IgD-negative memory B cell (primary cell): ENCODE data around the gene GPRIN1. TPM values are rescaled to one million over a fixed set of nuclear protein-coding genes. Genes with fewer than 3 reads are reported as not detected.

Source experiments
- H3K27ac Mint-ChIP-seq, 3 donors: one replicate each; pipeline ENCODE4 v1.8.0; 2020 to 2022; ENCODE audit warnings: mild to moderate bottlenecking in 3 of 3, mixed read lengths in 3 of 3, moderate library complexity in 1 of 3
- H3K27me3 Mint-ChIP-seq: one replicate; pipeline ENCODE4 v1.8.0; 2021; ENCODE audit warnings: mixed read lengths
- H3K36me3 Mint-ChIP-seq: one replicate; pipeline ENCODE4 v1.8.0; 2020; ENCODE audit warnings: mild to moderate bottlenecking, mixed read lengths
- H3K4me1 Mint-ChIP-seq, 3 donors: one replicate each; pipeline ENCODE4 v1.8.0; 2020 to 2022; ENCODE audit warnings: mixed read lengths in 3 of 3, mild to moderate bottlenecking in 1 of 3
- H3K4me3 Mint-ChIP-seq, 4 donors: one replicate each; pipeline ENCODE4 v1.8.0; 2020 to 2022; ENCODE audit warnings: mild to moderate bottlenecking in 4 of 4, mixed read lengths in 4 of 4, moderate library complexity in 3 of 4
- H3K9me3 Mint-ChIP-seq, 3 donors: one replicate each; pipeline ENCODE4 v1.8.0; 2020 to 2021; ENCODE audit warnings: mixed read lengths in 3 of 3, mild to moderate bottlenecking in 1 of 3
- polyA plus RNA-seq: library from polyadenylated mRNA; unstranded; fragments of 300-500 nt; fragmentation: Illumina TruSeq; gene quantifications from one replicate; pipeline ENCODE4 v1.2.3, GENCODE V29; 2021

GPRIN1 gene
- polyA plus RNA-seq, 1 donor from 2014 or later = 0.35 TPM

- no peaks in the 10 kb centered on the region for H3K36me3 Mint-ChIP-seq
- peaks cover 47% of the 10 kb centered on the region for H3K27me3 Mint-ChIP-seq
- H3K4me1 Mint-ChIP-seq = peaks cover 5 to 8% (median 6%) of the 10 kb centered on the region in 3 donors
- no peaks in the 10 kb centered on the region for H3K9me3 Mint-ChIP-seq
- no peak overlapping the region for H3K27ac Mint-ChIP-seq
- H3K4me3 Mint-ChIP-seq = no peak overlapping the region
These were observed 11.7 kb upstream of the GPRIN1 start for GRCh38 chr5:176621661-176622079.

GRCh38 chr5:176620333-176620981 lies 10.5 kb upstream of the GPRIN1 start:
- Mint-ChIP-seq H3K9me3 (no peaks in the 10 kb centered on the region), H3K27me3 (peaks cover 50% of the 10 kb centered on the region), H3K4me3 (peak overlapping the region in 2 of 4 donors; percentile 19 to 86), H3K4me1 (peaks cover 5 to 6% (median 5%) of the 10 kb centered on the region in 3 donors), H3K36me3 (no peaks in the 10 kb centered on the region), H3K27ac (no peak overlapping the region)

- peaks cover 53% of the 10 kb centered on the region for H3K27me3 Mint-ChIP-seq
These were observed 9.8 kb upstream of the GPRIN1 start for GRCh38 chr5:176619569-176620332.

GRCh38 chr5:176619203-176619568 lies 9.2 kb upstream of the GPRIN1 start:
- peak overlapping the region in 2 of 3 donors; percentile 31 to 63 for H3K27ac Mint-ChIP-seq
- peak overlapping the region in 1 of 4 donors; percentile 28 for H3K4me3 Mint-ChIP-seq
- H3K36me3 Mint-ChIP-seq = no peaks in the 10 kb centered on the region
- peaks cover 53% of the 10 kb centered on the region for H3K27me3 Mint-ChIP-seq
- H3K9me3 Mint-ChIP-seq = no peaks in the 10 kb centered on the region
- H3K4me1 Mint-ChIP-seq = peaks cover 4 to 6% (median 5%) of the 10 kb centered on the region in 3 donors

More at GRCh38 chr5:176619569-176620332, 9.8 kb upstream of the GPRIN1 start:
- H3K36me3 Mint-ChIP-seq = no peaks in the 10 kb centered on the region
- no peaks in the 10 kb centered on the region for H3K9me3 Mint-ChIP-seq
- H3K27ac Mint-ChIP-seq = peak overlapping the region in 1 of 3 donors; percentile 63
- peak overlapping the region in 1 of 4 donors; percentile 19 for H3K4me3 Mint-ChIP-seq
- peaks cover 5 to 6% (median 5%) of the 10 kb centered on the region in 3 donors for H3K4me1 Mint-ChIP-seq

GRCh38 chr5:176618783-176619182 lies 8.8 kb upstream of the GPRIN1 start:
- H3K4me1 Mint-ChIP-seq = peaks cover 3 to 6% (median 5%) of the 10 kb centered on the region in 3 donors
- H3K27me3 Mint-ChIP-seq = peaks cover 54% of the 10 kb centered on the region
- H3K9me3 Mint-ChIP-seq = no peaks in the 10 kb centered on the region
- H3K27ac Mint-ChIP-seq = peak overlapping the region in 1 of 3 donors; percentile 31
- no peaks in the 10 kb centered on the region for H3K36me3 Mint-ChIP-seq
- peak overlapping the region in 1 of 4 donors; percentile 28 for H3K4me3 Mint-ChIP-seq

DNA sequence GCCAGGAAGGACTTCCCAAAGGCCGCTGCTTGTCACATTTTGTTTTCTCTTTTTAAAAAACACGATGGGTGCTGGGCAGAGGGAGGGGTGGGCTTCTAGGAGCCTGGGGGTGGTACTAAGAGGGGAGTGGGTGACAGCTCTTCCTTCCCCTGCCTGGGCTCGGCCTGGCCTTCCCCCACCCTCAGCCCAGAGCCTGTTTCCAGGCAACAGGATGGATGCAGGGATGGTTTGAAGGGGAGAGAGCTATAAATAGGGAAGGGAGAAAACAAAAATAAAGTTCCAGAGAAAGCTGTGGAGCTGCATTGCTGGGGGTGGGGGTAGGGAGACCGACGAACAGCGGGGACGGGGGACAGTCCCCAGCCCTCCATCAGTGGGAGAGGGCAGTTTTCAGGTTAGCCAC lies 6.6 kb upstream of the GPRIN1 start:
- H3K36me3 Mint-ChIP-seq = no peaks in the 10 kb centered on the region
- peaks cover 67% of the 10 kb centered on the region for H3K27me3 Mint-ChIP-seq
- H3K4me3 Mint-ChIP-seq = no peak overlapping the region
- peak overlapping the region in 1 of 3 donors; percentile 57 for H3K27ac Mint-ChIP-seq
- H3K4me1 Mint-ChIP-seq = peaks cover 3 to 6% (median 5%) of the 10 kb centered on the region in 3 donors
- peaks cover 0 to 2% (median 0%) of the 10 kb centered on the region in 3 donors for H3K9me3 Mint-ChIP-seq

GRCh38 chr5:176614805-176615478 lies 5.0 kb upstream of the GPRIN1 start:
- Mint-ChIP-seq H3K27ac (no peak overlapping the region), H3K27me3 (peaks cover 56% of the 10 kb centered on the region), H3K9me3 (peaks cover 0 to 2% (median 0%) of the 10 kb centered on the region in 3 donors), H3K36me3 (no peaks in the 10 kb centered on the region), H3K4me1 (peaks cover 0 to 4% (median 0%) of the 10 kb centered on the region in 3 donors), H3K4me3 (peak overlapping the region in 1 of 4 donors; percentile 13)

DNA sequence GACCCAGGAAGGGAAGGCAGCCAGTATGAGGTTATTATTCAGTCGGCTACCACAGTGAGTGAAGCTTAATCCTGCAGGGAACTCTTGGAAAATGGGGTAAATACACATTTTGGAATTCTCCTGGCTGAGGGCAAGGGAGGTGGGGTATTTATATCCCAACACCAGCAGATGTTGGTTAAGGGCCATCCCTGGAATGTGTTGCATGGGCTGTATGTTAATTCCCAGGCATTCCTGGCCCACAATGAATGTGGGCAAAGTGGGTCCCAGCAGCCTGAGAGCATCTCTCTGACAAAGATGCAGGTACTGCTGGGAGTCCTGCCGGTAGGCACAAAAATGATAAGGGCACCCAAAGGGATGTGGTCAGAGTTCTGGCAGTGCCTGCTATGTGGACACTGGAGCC lies 2.9 kb upstream of the GPRIN1 start:
- Mint-ChIP-seq H3K4me1 (peaks cover 0 to 7% (median 5%) of the 10 kb centered on the region in 3 donors), H3K9me3 (peaks cover 0 to 2% (median 0%) of the 10 kb centered on the region in 3 donors), H3K36me3 (no peaks in the 10 kb centered on the region), H3K4me3 (peak overlapping the region in 1 of 4 donors; percentile 47), H3K27me3 (peaks cover 39% of the 10 kb centered on the region), H3K27ac (no peak overlapping the region)

DNA sequence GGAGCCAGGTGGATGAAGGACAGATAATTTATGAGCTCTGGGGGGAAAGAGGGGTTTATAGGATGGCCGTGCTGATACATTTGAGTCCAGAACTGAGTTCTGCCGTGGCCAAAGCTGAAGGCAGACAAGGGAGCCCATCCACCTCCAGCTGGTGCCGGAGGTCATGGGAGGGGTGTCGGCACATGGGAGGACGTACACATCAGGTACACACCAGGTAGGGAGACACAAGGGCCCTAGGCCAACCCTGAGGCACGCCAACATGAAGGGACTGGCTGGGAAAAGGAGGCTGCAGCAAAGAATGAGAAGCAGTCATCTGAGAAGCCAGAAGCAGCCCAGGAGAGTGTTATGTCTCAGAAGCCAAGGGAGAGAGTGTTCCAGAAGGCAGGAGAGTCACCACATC lies 2.1 kb upstream of the GPRIN1 start:
- H3K27me3 Mint-ChIP-seq = peaks cover 30% of the 10 kb centered on the region
- H3K9me3 Mint-ChIP-seq = peaks cover 0 to 2% (median 0%) of the 10 kb centered on the region in 3 donors
- peak overlapping the region in 2 of 4 donors; percentile 30 to 83 for H3K4me3 Mint-ChIP-seq
- no peaks in the 10 kb centered on the region for H3K36me3 Mint-ChIP-seq
- H3K4me1 Mint-ChIP-seq = peaks cover 0 to 7% (median 5%) of the 10 kb centered on the region in 3 donors
- no peak overlapping the region for H3K27ac Mint-ChIP-seq

DNA sequence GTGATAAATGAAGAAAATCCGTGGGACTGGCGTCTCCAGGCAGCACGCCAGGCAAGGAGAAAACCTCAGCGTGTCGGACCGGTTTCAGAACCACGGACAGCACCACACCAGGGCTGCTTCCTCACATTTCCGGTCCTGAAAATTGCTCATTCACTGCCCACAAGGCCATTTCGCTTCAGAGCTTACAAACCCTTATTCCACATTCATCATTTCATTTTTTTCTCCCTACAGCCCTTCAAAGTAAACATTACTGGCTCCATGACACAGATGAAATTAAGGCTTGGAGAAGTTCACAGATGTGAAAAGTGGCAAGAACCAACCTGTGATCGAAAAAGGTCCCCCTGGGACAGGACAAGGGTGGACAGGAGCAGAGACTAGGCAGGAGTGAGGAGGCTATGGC lies 1.5 kb upstream of the GPRIN1 start:
- Mint-ChIP-seq H3K9me3 (peaks cover 0 to 2% (median 0%) of the 10 kb centered on the region in 3 donors), H3K27ac (no peak overlapping the region), H3K4me1 (peaks cover 0 to 7% (median 5%) of the 10 kb centered on the region in 3 donors), H3K4me3 (peak overlapping the region in 3 of 4 donors; percentile 9 to 83 (median 33)), H3K27me3 (peaks cover 26% of the 10 kb centered on the region), H3K36me3 (no peaks in the 10 kb centered on the region)

GRCh38 chr5:176610435-176610773 lies 448 bp upstream of the GPRIN1 start:
- Mint-ChIP-seq H3K27me3 (peaks cover 17% of the 10 kb centered on the region), H3K27ac (peak overlapping the region in 1 of 3 donors; percentile 82), H3K4me3 (peak overlapping the region; percentile 76 to 88 (median 84))

DNA sequence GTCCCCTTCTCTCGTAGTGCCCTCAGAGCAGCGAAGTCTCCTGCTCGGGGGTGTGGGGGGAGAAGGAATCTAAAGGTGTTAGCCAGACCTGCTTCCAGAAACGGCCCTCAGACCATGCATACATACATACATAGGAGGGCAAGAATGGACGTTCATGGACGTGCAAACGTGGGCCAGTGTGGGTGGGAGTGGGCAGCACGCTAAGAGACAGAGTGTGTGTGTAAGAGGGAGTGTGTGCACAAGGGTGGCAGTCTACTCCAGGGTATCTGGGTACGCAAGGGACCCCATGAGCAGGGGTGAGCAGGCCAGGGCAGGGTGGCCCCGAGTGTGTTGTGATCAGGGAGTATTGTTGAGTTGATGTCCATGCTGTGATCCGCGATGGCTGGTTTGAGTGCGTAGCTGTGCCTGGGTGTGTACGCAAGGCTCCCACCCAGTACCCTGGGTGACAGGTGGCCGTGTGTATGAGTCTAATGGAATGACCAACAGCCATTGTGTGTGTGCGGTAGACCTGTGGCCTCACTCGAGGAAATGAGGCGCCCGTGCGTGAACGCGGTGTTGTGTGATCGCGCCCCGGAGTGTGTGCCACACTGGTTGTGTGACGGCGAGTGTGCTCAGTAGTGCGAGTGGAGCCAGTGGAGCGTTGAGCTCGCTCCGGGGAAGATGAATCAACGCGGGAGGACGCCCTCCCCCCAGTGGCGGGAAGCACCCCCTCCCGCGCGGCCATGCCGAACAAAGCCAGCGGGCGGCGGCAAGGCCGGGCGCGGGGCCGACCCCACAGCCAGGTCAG lies 826 bp downstream of the GPRIN1 start:
- Mint-ChIP-seq H3K9me3 (peaks cover 0 to 2% (median 0%) of the 10 kb centered on the region in 3 donors), H3K4me3 (peak overlapping the region; percentile 72 to 95 (median 94)), H3K27ac (peak overlapping the region; percentile 7 to 57 (median 46)), H3K36me3 (no peaks in the 10 kb centered on the region), H3K27me3 (peaks cover 14% of the 10 kb centered on the region), H3K4me1 (peaks cover 0 to 7% (median 5%) of the 10 kb centered on the region in 3 donors)

More at GRCh38 chr5:176610435-176610773, 448 bp upstream of the GPRIN1 start:
- no peaks in the 10 kb centered on the region for H3K36me3 Mint-ChIP-seq
- H3K4me1 Mint-ChIP-seq = peaks cover 0 to 7% (median 5%) of the 10 kb centered on the region in 3 donors
- peaks cover 0 to 2% (median 0%) of the 10 kb centered on the region in 3 donors for H3K9me3 Mint-ChIP-seq

DNA sequence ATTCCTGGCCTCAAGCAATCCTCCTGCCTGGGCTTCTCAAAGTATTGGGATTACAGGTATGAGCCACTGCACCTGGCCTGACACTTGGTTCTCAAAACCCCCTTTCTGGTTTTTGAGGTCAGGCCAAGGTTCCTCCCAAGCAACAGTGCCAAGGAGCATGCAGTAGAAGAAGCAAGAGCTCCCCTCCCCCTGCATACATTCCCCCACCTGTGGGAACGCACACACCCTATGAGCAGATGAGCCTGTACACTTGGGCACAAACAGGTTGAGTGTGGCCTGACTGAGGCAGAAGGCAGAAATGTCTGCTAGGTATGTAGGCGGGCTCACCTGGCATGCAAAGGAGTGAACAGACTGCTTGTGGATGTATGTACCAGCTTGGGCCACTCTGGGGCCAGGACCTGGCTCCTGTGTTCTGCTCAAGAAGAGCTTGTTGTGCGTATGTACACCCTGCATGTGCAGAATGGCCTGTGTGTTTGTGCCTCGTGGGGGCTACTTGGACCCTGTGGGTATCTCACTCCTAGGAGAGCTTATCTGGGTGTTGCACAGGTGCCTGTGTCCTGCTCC lies 1.7 kb downstream of the GPRIN1 start:
- H3K27ac Mint-ChIP-seq = peak overlapping the region in 1 of 3 donors; percentile 7
- peak overlapping the region; percentile 72 to 95 (median 94) for H3K4me3 Mint-ChIP-seq
- H3K4me1 Mint-ChIP-seq = peaks cover 0 to 7% (median 5%) of the 10 kb centered on the region in 3 donors
- H3K36me3 Mint-ChIP-seq = no peaks in the 10 kb centered on the region
- H3K27me3 Mint-ChIP-seq = peaks cover 11% of the 10 kb centered on the region
- H3K9me3 Mint-ChIP-seq = peaks cover 0 to 2% (median 0%) of the 10 kb centered on the region in 3 donors

DNA sequence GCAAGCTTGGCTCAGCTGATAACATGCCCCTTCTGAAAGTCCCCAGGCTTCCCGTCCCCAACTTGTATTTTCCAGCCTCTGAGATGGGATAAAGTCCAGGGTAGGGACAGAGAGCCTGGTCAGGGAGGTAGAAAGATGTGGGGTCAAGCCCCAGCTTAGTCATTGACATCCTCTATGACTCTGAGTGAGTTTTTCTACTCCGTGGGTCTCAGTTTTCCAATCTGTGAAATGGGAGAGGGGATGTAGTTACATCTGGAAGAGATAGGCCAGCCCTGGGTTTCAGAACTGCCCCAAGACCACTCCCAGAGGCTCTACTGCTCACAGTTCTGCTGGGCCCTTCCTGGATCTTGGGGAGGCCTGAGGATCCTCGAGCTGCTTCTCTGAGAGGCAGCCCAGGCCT lies 3.1 kb downstream of the GPRIN1 start:
- Mint-ChIP-seq H3K4me1 (peaks cover 0 to 7% (median 5%) of the 10 kb centered on the region in 3 donors), H3K27ac (no peak overlapping the region), H3K4me3 (peak overlapping the region in 1 of 4 donors; percentile 72), H3K27me3 (peaks cover 4% of the 10 kb centered on the region), H3K36me3 (no peaks in the 10 kb centered on the region), H3K9me3 (peaks cover 0 to 2% (median 0%) of the 10 kb centered on the region in 3 donors)
